Measurements from ENCODE around the gene ZFAND5.

The ZFAND5 gene

GRCh38 chr9:72384710-72385485 lies 19.9 kb upstream of the ZFAND5 start:
- DNase-seq (ENCODE audit: low read depth), result no peak
- no peak for TF ChIP-seq CTCF (IDR thresholded peaks at IDR 0.05; ENCODE audit: insufficient read depth, low read depth, low read length, missing control alignments)
- H3K4me3 ChIP-seq (ENCODE audit: low read depth, low read length), result no peak overlapping the region

GRCh38 chr9:72383978-72384709 lies 19.1 kb upstream of the ZFAND5 start:
- H3K4me3 ChIP-seq (ENCODE audit: low read depth, low read length), result no peak overlapping the region
- no peak for TF ChIP-seq CTCF (IDR thresholded peaks at IDR 0.05; ENCODE audit: insufficient read depth, low read depth, low read length, missing control alignments)
- no peak for DNase-seq (ENCODE audit: low read depth)

- DNase-seq (ENCODE audit: low read depth), result no peak
These were observed 17.4 kb upstream of the ZFAND5 start for GRCh38 chr9:72382405-72382804.

GRCh38 chr9:72377041-72377440 lies 12.0 kb upstream of the ZFAND5 start:
- no peak overlapping the region for H3K4me3 ChIP-seq (ENCODE audit: low read depth, low read length)
- no peak for TF ChIP-seq CTCF (IDR thresholded peaks at IDR 0.05; ENCODE audit: insufficient read depth, low read depth, low read length, missing control alignments)
- DNase-seq (ENCODE audit: low read depth), result no peak

More at GRCh38 chr9:72382405-72382804, 17.4 kb upstream of the ZFAND5 start:
- no peak overlapping the region for H3K4me3 ChIP-seq (ENCODE audit: low read depth, low read length)
- no peak for TF ChIP-seq CTCF (IDR thresholded peaks at IDR 0.05; ENCODE audit: insufficient read depth, low read depth, low read length, missing control alignments)

GRCh38 chr9:72371151-72371550 lies 6.1 kb upstream of the ZFAND5 start:
- no peak for TF ChIP-seq CTCF (IDR thresholded peaks at IDR 0.05; ENCODE audit: insufficient read depth, low read depth, low read length, missing control alignments)
- no peak overlapping the region for H3K4me3 ChIP-seq (ENCODE audit: low read depth, low read length)
- no peak for DNase-seq (ENCODE audit: low read depth)

- peak; percentile 89 for DNase-seq (ENCODE audit: low read depth)
These were observed 683 bp upstream of the ZFAND5 start for GRCh38 chr9:72365525-72366256.

More at GRCh38 chr9:72365525-72366256, 683 bp upstream of the ZFAND5 start:
- TF ChIP-seq CTCF (IDR thresholded peaks at IDR 0.05; ENCODE audit: insufficient read depth, low read depth, low read length, missing control alignments), result peak; percentile 12
- peak overlapping the region; percentile 97 for H3K4me3 ChIP-seq (ENCODE audit: low read depth, low read length)

Measured in GM12865 (cell line).